Measurements from ENCODE around the gene MTTP.

Gene MTTP

DNA sequence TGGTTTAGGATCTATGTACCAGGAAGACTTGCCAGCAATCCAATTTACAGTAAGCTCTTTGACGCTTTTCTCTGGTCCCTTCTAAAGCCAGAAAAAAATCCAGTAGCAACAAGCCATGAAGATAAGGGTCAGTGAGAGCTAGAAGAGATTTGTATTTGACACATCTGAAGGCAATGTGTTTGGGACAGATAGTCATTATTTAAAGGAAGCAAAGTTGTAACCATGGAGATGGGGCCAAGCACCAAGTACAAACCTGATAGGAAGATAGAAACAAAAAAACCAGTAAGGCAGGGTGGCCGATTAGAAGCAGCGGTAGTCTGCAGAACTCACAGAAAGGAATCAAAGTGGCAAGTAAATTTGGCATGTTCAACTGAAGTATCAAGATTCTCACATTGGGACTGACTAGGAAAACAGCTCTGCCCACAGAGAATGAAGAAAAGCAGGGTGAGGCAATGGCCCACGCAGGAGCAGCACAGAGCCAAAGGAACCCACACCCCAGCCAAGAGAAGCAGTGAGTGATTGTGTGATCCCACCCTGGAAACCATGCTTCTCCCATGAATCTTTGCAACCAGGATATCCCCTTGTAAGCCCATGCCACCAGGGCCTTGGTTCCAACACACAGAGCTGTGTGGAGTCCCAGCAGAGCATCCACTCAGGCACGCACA, 95.9 kb downstream of the MTTP start:
- DNase-seq = no peak
